Right lobe of liver (tissue), 6 donors: ENCODE results near the gene ASAP3. TPM values are rescaled to one million over a fixed set of nuclear protein-coding genes. Genes with fewer than 3 reads are reported as not detected.
"Not testable (repeated sequence)": the region's sequence is repeated elsewhere in the genome, so short reads cannot be mapped to it uniquely, and the experiment has no call there.

Experiments used
- ATAC-seq, 4 donors: fragments of 200-7000 bp; cut with Tn5 transposase; one replicate each; pipeline ENCODE4 v1.9.1; 2020; ENCODE audit warnings: mild to moderate bottlenecking in 4 of 4, moderate library complexity in 4 of 4
- DNase-seq, 3 donors: peaks; one replicate each; pipeline ENCODE4 v3.0.0-alpha.2; 2020
- H3K27ac ChIP-seq, 3 donors: fragments of 200-600 bp; one replicate each; pipeline ENCODE4 v1.8.0; 2022
- H3K27me3 ChIP-seq, 2 donors: fragments of 200-600 bp; one replicate each; pipeline ENCODE4 v1.8.0; 2022
- H3K36me3 ChIP-seq, 4 donors: fragments of 200-600 bp; sonication (generic) in 1 of 4; one replicate each; pipeline versions ENCODE4 v1.5.1 to v1.8.0; 2017 to 2022; ENCODE audit warnings: control low read depth in 1 of 4
- H3K4me1 ChIP-seq, 4 donors: fragments of 200-600 bp; sonication (generic) in 1 of 4; one replicate each; pipeline versions ENCODE4 v1.5.1 to v1.8.0; 2017 to 2022; ENCODE audit warnings: control low read depth in 1 of 4
- H3K4me3 ChIP-seq, 3 donors: fragments of 200-600 bp; one replicate each; pipeline ENCODE4 v1.8.0; 2022
- H3K9me3 ChIP-seq, 4 donors: fragments of 200-600 bp; sonication (generic) in 1 of 4; one replicate each; pipeline versions ENCODE4 v1.5.1 to v1.8.0; 2017 to 2022; ENCODE audit warnings: control low read depth in 1 of 4
- POLR2A ChIP-seq: fragments of 450-650 bp; IDR thresholded peaks from one replicate; pipeline ENCODE4 v1.6.1; 2017; ENCODE audit warnings: antibody characterized with exemption, mild to moderate bottlenecking
- WGBS: methylation state at CpG from one replicate; pipeline ENCODE4 v1.1.6; 2018; ENCODE audit warnings: low coverage, low lambda C conversion rate; ENCODE audit not compliant: insufficient coverage; ENCODE audit errors: missing lambda C conversion rate; 5-methylcytosine and 5-hydroxymethylcytosine counted together
- intact Hi-C, 2 donors: fragments of 100-400 bp; cut with DNase I; formaldehyde crosslinking; loops; one replicate each; pipeline versions ENCODE4 v1.11.2 to v1.14.1; 2022
- total RNA-seq, 6 experiments: library from RNA; depleted of rRNA in 2 of 6; stranded (reverse); fragments of >200 nt in 2 of 6; fragmentation: NEBNext Ultra II Directional in 3 of 6; extraction: Animal tissue kit (Norgen Biotek cat#: 25700) in 3 of 6; gene quantifications; one replicate each; pipeline versions ENCODE4 v1.1.0 to v1.2.4, GENCODE V29; 2016 to 2023
- TF ChIP-seq, protein P1 (sequence below), 4 donors: fragments of 200-600 bp in 3 of 4; fragments of 450-650 bp in 1 of 4; IDR thresholded peaks; one replicate each; pipeline versions ENCODE4 v1.5.1 to v1.8.0; 2016 to 2022; ENCODE audit warnings: antibody characterized with exemption in 4 of 4, mild to moderate bottlenecking in 2 of 4
- donor health status: DM: no; HTN: yes; CAD: no.
- donor health status: DM: no; HTN: no; CAD: no.
- donor health status: DM: no; HTN: no; CAD: no.
- donor health status: DM: no; HTN: yes; CAD: no.
- donor health status: DM: no; HTN: yes; CAD: no.

Gene ASAP3
- total RNA-seq, 6 experiments from 2014 or later: 12.3 to 22.1 (median 16.6) TPM

DNA sequence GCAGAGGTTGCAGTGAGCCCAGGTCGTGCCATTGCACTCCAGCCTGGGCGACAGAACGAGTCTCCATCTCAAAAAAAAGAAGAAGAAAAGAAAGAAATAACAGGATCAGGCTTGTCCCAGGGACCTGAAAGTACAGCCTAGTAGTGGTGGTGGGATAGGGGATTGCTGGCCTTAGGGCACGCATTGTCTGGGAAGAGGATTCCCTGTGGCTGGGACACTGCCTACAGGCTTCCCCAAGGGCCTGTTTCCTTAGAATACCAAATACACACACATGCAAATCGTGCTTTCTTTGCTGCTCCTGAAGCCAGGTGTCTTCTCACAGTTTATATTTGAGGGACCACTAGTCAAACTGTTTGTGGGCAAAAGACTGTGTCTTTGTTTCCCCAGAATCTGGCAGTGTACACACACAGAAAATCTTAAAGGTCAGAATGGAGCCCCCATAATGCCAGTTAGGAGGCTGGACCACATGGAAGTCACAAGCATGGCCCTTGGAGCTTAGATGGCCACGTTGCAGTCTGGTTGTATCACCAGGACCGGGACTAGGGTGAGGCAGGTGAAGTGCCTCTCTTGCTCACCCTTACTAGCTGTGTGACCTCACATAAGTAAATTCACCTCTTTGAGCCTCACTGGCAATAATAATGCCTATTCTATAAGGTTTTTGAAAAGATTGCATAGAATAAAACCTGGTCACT lies 12.7 kb upstream of the ASAP3 start:
- DNase-seq (no peak), ATAC-seq (peak; percentile 10 to 38 (median 24))
- 87% methylated on average over 4 of the region's 7 CpGs for WGBS
- H3K27me3 ChIP-seq: no peaks in the 10 kb centered on the region
- no peaks in the 10 kb centered on the region for H3K9me3 ChIP-seq
- peaks cover 0 to 8% (median 0%) of the 10 kb centered on the region in 4 donors for H3K4me1 ChIP-seq
- TF ChIP-seq, protein P1, sequence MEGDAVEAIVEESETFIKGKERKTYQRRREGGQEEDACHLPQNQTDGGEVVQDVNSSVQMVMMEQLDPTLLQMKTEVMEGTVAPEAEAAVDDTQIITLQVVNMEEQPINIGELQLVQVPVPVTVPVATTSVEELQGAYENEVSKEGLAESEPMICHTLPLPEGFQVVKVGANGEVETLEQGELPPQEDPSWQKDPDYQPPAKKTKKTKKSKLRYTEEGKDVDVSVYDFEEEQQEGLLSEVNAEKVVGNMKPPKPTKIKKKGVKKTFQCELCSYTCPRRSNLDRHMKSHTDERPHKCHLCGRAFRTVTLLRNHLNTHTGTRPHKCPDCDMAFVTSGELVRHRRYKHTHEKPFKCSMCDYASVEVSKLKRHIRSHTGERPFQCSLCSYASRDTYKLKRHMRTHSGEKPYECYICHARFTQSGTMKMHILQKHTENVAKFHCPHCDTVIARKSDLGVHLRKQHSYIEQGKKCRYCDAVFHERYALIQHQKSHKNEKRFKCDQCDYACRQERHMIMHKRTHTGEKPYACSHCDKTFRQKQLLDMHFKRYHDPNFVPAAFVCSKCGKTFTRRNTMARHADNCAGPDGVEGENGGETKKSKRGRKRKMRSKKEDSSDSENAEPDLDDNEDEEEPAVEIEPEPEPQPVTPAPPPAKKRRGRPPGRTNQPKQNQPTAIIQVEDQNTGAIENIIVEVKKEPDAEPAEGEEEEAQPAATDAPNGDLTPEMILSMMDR (IDR thresholded peaks at IDR 0.05): no peak
- TF ChIP-seq POLR2A: no peak
- H3K4me3 ChIP-seq: no peak overlapping the region
- H3K27ac ChIP-seq: no peak overlapping the region
- H3K36me3 ChIP-seq: no peaks in the 10 kb centered on the region
- intact Hi-C loops: no loop called here

DNA sequence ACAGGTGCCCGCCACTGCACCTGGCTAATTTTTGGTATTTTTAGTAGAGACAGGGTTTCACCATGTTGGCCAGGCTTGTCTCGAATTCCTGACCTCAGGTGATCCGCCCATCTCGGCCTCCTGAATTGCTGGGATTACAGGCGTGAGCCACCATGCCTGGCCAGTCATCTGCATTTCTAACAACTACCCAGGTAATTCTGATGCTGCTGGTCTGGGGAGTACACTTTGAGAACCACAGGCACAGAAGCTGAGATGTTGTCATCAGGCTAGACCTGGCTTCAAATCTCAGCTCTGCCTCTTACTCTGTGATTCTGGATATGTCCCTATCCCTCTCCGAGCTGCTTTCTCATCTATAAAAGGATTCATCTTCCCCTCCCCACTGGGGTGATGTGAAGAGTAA lies 10.9 kb upstream of the ASAP3 start:
- ATAC-seq: not testable (repeated sequence)

DNA sequence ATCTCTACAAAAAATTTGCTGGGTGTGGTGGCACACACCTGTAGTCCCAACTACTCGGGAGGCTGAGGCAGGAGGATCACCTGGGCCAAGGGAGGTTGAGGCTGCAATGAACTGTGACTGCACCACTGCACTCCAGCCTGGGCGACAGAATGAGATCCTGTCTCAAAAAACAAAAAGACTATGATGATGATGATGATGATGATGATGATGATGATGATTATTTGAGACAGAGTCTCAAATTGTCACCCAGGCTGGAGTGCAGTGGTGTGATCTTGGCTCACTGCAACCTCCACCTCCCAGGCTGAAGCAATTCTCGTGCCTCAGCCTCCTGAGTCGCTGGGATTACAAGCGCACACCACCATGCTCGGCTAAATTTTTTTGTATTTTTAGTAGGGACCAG lies 8.8 kb upstream of the ASAP3 start:
- H3K27me3 ChIP-seq, H3K4me1 ChIP-seq, H3K9me3 ChIP-seq, H3K36me3 ChIP-seq, H3K27ac ChIP-seq, H3K4me3 ChIP-seq, ATAC-seq, DNase-seq: not testable (repeated sequence)
- WGBS: 77% methylated on average over 2 of the region's 6 CpGs
- intact Hi-C loops: loop anchor here in 1 of 2 donors (5.0 kb wide), 1 partner anchor 50 kb away; no protein-coding TSS in a partner anchor

More for the DNA sequence above, 10.9 kb upstream of the ASAP3 start:
- intact Hi-C loops: loop anchor here in 1 of 2 donors (5.0 kb wide), 1 partner anchor 47 kb away; no protein-coding TSS in a partner anchor
- not testable (repeated sequence) for H3K27ac ChIP-seq, H3K4me3 ChIP-seq, H3K9me3 ChIP-seq, H3K36me3 ChIP-seq, H3K27me3 ChIP-seq, H3K4me1 ChIP-seq
- WGBS: 81% methylated on average over 4 of the region's 6 CpGs
- DNase-seq: peak in 1 of 3 donors; percentile 7

DNA sequence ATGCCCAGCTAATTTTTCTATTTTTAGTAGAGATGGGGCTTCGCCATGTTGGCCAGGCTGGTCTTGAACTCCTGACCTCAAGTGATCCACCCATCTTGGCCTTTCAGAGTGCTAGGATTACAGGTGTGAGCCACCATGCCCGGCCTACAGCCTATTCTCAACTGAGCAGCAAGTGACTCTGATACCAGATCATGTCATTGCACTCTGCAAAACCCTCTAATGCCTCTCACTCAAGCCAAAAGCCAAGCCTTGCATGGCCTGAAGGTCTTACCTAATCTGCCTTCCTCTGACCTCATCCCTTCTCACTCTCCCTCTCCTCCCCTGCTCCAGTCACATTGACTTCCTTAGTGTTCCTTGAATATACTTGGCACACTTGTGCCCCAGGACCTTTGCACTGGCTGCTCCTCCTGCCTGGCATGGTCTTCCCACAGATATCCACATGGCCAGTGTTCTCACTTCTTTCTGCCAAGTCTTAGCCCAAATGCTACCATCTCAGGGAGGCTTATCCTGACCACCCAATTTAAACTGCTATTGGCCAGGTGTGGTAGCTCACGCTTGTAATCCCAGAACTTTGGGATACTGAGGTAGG lies 8.2 kb upstream of the ASAP3 start:
- H3K4me1 ChIP-seq: peaks cover 0 to 1% (median 0%) of the 10 kb centered on the region in 4 donors
- DNase-seq (no peak), ATAC-seq (no peak)
- no peak overlapping the region for H3K27ac ChIP-seq
- intact Hi-C loops: loop anchor here in 1 of 2 donors (5.0 kb wide), 1 partner anchor 50 kb away; no protein-coding TSS in a partner anchor
- no peaks in the 10 kb centered on the region for H3K27me3 ChIP-seq
- WGBS: 100% methylated on average over 3 of the region's 3 CpGs
- H3K36me3 ChIP-seq: no peaks in the 10 kb centered on the region
- no peak for TF ChIP-seq POLR2A
- TF ChIP-seq, protein P1 (IDR thresholded peaks at IDR 0.05): no peak
- H3K4me3 ChIP-seq: no peak overlapping the region
- no peaks in the 10 kb centered on the region for H3K9me3 ChIP-seq

DNA sequence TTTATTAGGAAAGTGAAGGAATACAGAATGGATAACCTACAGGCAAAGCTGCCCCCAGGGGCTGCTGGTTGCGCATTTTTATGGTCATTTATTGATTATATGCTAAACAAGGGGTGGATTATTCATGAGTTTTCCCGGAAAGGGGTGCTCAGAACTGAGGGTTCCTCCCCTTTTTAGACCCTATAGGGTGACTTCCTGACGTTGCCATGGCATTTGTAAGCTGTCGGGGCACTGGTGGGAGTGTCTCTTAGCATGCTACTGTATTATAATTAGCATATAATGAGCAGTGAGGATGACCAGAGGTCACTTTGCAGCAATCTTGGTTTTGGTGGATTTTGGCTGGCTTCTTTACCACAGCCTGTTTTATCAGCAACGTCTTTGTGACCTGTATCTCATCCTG lies 5.9 kb upstream of the ASAP3 start:
- ATAC-seq: no peak
- TF ChIP-seq, protein P1 (IDR thresholded peaks at IDR 0.05): no peak
- no peak for TF ChIP-seq POLR2A
- no peaks in the 10 kb centered on the region for H3K9me3 ChIP-seq
- no peaks in the 10 kb centered on the region for H3K27me3 ChIP-seq
- 32% methylated on average over 5 of the region's 5 CpGs for WGBS
- no peaks in the 10 kb centered on the region for H3K4me1 ChIP-seq
- no peak overlapping the region for H3K4me3 ChIP-seq
- H3K27ac ChIP-seq: no peak overlapping the region
- H3K36me3 ChIP-seq: no peaks in the 10 kb centered on the region
- DNase-seq: no peak
- intact Hi-C loops: loop anchor here in 1 of 2 donors (5.0 to 10.0 kb wide), 2 partner anchors 52 to 65 kb away; partner anchors contain the start of gene TCEA3
